Epithelial cell of umbilical artery (primary cell): ENCODE results near the gene ZBED5. TPM values are rescaled to one million over a fixed set of nuclear protein-coding genes. Genes with fewer than 3 reads are reported as not detected.

Source experiments
- total RNA-seq: library from RNA; depleted of rRNA; stranded (reverse); fragments of >200 nt; gene quantifications from 2 replicates; pipeline ENCODE4 v1.2.3, GENCODE V29; 2014

Gene ZBED5
- total RNA-seq = 14.9 and 18.5 TPM in 2 replicates

GRCh38 chr11:10857709-10858438 lies at the start of gene ZBED5:
ZBED5 (minus strand) TSS chr11:10858053; CDS start chr11:10854945, 3,108 bp downstream.

GRCh38 chr11:10808553-10809372 lies 49.1 kb downstream of the ZBED5 start, which contains the start of gene EIF4G2:
EIF4G2 (minus strand) TSS chr11:10808926.

Other genes starting within 250 kb of the ZBED5 start
- gene IRAG1, start 164.3 kb downstream of the ZBED5 start, total RNA-seq = under 0.01 and 0.46 TPM in 2 replicates
- gene CTR9, start 106.8 kb downstream of the ZBED5 start, total RNA-seq = 24.4 and 30.2 TPM in 2 replicates
- 650 and 675 TPM in 2 replicates for gene EIF4G2, start 49.1 kb downstream of the ZBED5 start, total RNA-seq